ENCODE data around the gene SYNE2. TPM values are rescaled to one million over a fixed set of nuclear protein-coding genes. Genes with fewer than 3 reads are reported as not detected.

The SYNE2 gene
- total RNA-seq, 4 donors from 2014 or later, result 136 to 323 (median 215) TPM

- no peak for TF ChIP-seq CTCF (IDR thresholded peaks at IDR 0.05; ENCODE audit: low read depth)
These were observed 121.4 kb downstream of the SYNE2 start for GRCh38 chr14:63974176-63974575.

- TF ChIP-seq CTCF (IDR thresholded peaks at IDR 0.05; ENCODE audit: low read depth), result no peak
These were observed 128.8 kb downstream of the SYNE2 start for GRCh38 chr14:63981569-63981968.

- TF ChIP-seq CTCF (IDR thresholded peaks at IDR 0.05; ENCODE audit: low read depth), result no peak
These were observed 129.4 kb downstream of the SYNE2 start for GRCh38 chr14:63982156-63982555.

- TF ChIP-seq CTCF (IDR thresholded peaks at IDR 0.05; ENCODE audit: low read depth), result no peak
These were observed 129.8 kb downstream of the SYNE2 start for GRCh38 chr14:63982629-63983028.

GRCh38 chr14:63986789-63987533 is 134.2 kb downstream of the SYNE2 start:
- no peak for TF ChIP-seq CTCF (IDR thresholded peaks at IDR 0.05; ENCODE audit: low read depth)

GRCh38 chr14:63988579-63988978 is 135.8 kb downstream of the SYNE2 start:
- no peak for TF ChIP-seq CTCF (IDR thresholded peaks at IDR 0.05; ENCODE audit: low read depth)

GRCh38 chr14:63991833-63992232 is 139.0 kb downstream of the SYNE2 start:
- TF ChIP-seq CTCF (IDR thresholded peaks at IDR 0.05; ENCODE audit: low read depth), result no peak
